ENCODE measurements around the gene CDH23. TPM values are rescaled to one million over a fixed set of nuclear protein-coding genes. Genes with fewer than 3 reads are reported as not detected.

The CDH23 gene
- total RNA-seq, 1 experiment from 2014 or later, result 0.40 TPM

DNA sequence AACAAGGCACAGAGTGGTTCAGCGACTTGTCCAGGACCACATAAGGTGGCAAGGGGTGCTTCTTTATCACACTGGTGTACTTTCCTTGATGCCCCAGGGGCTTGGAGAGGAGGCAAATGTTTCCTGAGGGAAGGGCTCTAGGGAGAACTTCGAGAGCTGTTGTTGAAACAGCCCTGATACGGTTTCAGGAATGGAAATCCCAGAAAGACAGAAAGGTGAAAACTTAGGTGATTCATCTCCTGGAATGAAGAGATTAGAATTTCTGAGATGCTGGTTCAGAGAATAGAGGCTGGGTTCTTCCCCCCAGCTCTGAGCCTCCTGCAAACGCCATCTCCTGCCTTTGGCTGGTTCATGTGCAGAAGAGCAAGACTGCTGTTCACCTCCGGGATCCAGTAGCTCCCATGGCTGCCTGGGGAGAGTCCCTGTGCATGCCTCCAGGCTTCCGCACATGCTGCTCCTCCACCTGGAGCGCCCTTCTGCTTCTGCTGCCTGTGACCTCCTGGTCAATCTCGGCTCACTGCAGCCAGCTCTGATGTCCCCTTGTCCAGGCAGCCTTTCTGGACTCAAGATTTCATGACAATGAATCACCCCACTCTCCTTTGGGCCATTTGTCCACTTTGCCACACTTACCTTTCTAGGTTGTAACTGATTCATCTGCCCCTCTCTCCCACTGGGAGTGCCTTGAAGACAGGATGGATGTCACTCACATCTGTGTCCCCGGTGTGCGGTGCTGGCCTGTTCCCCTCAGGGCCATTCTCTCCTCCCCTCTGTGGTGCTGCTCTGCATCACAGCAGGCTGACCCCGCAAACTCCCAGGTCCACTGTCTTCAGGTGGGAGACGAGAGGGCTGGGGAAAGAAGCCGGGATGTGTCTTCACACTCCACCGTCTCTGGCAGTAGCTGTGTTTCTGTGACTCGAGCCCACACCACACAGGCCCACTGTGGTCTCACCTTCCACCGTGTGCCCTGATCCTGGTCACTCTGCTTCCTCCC, 3.6 kb upstream of the CDH23 start:
- DNase-seq (ENCODE audit: low read depth), result no peak

GRCh38 chr10:71393841-71394475, 2.8 kb upstream of the CDH23 start:
- no peak for DNase-seq (ENCODE audit: low read depth)

DNA sequence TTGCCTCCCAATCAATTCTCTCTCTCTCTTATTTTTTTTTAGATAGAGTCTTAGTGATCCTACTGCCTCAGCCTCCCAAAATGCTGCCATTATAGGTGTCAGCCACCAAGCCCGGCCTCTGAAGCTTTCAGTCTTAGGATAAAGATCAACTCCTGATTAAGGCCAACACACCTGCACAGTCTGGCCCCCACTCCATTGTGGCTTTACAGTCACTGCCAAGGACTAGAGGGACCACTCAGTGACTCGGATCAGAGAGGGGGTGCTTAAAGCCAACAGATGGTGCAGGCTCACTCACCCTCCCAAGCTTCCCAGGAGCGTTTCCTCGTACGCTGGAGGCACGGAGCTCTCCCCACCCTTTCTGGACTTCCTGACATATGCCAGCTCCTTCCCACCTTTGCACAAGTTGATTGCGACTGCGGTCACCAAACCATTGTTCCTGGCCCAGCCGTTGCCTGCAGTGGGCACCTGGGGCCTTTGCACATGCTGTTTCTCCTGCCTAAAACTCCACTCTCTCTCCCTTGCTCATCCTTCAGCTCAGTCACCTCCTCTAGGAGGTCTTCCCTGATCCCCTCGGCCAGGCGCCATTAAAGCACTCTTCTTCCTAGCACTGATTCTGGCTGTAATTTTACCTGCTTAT, 1.7 kb upstream of the CDH23 start:
- DNase-seq (ENCODE audit: low read depth), result no peak

- no peak for DNase-seq (ENCODE audit: low read depth)
These were observed 1.1 kb upstream of the CDH23 start for GRCh38 chr10:71395621-71396020.

- DNase-seq (ENCODE audit: low read depth), result peak; percentile 71
These were observed 523 bp upstream of the CDH23 start for GRCh38 chr10:71396084-71396710.

DNA sequence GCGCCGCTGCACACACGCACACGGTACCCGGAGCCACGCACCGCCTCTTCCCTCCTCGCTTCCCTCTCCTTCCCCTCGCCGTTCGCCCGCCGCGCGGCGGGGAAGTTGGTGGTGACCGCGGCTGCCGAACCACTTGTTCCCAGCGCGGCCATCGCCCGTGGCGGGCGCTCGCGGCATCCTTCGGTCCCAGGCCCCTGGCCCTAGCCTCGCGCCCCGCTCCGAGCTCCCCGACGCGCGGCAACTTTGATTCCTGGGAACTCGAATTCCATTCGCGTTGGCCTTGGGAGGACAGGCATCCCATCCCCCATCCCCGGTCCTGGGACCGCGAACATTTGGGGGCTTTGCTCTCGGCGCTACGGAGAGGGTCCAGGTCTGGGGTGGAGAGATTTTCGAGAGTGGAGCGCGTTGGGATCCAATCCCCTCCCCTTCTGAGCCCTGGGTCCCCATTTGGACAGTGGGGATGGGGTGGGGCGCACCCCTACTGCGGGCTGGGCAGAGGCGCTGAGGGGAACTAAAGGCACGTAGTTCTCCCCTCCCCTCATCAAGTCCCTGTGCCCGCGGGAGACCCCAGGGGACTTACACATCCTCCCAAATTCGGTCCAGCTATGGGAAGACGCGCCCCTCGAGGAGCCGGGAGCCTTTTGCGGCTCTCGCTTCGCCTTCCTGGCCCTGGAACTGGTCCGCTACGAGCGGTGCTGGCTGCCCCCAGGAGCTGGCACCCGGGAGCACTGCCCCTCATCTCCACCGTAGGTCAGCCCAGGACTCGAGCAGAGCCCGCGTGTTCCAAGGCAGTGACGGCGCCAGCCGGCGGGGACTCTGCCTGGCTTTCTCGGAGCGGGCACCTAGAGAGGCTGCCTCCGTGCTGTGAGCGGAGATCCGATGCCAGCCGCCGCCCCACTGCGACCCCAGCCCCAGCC, 834 bp downstream of the CDH23 start:
- DNase-seq (ENCODE audit: low read depth), result peak; percentile 21

DNA sequence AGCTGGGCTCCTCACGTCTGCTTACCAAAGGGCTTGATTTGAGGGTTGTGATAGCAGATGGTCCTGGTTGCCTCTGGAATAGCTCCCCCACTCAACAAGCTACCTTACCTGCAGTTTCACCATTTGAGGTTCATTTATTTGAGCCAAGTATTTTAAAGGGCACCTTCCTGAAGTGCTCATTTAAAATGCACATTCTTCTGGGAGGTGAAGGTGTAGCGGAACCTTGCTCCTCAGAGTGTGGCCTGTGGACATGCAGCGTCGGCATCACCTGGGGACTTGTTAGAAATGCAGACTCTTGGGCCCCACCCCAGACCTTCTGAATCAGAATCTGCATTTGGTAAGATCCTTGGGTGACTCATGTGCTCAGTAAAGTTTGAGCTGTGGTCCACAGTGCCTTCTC, 2.3 kb downstream of the CDH23 start:
- DNase-seq (ENCODE audit: low read depth), result no peak

- no peak for DNase-seq (ENCODE audit: low read depth)
These were observed 3.2 kb downstream of the CDH23 start for GRCh38 chr10:71399946-71400345.

- no peak for DNase-seq (ENCODE audit: low read depth)
These were observed 4.3 kb downstream of the CDH23 start for GRCh38 chr10:71401056-71401455.

GRCh38 chr10:71402005-71402404, 5.3 kb downstream of the CDH23 start:
- no peak for DNase-seq (ENCODE audit: low read depth)

GRCh38 chr10:71404503-71405295, 8.0 kb downstream of the CDH23 start:
- no peak for DNase-seq (ENCODE audit: low read depth)

DNA sequence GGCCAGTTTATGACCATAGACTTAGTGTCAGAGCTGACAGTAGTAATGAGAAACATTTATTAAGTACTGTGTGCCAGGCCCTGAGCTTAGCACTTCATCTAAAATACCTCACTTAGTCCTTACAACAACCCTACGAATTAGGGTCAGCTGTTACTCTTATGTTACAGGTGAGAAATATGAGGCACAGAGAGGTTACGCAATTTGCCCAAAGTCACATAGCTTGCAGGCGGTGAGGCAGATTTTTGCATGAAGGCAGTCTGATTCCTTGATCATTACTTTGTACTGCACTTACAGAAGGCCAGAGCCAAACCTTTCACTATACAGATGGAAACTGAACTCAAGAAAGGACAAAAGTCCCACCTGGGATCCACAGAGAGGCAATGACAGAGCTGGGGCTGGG, 10.2 kb downstream of the CDH23 start:
- DNase-seq (ENCODE audit: low read depth), result no peak

DNA sequence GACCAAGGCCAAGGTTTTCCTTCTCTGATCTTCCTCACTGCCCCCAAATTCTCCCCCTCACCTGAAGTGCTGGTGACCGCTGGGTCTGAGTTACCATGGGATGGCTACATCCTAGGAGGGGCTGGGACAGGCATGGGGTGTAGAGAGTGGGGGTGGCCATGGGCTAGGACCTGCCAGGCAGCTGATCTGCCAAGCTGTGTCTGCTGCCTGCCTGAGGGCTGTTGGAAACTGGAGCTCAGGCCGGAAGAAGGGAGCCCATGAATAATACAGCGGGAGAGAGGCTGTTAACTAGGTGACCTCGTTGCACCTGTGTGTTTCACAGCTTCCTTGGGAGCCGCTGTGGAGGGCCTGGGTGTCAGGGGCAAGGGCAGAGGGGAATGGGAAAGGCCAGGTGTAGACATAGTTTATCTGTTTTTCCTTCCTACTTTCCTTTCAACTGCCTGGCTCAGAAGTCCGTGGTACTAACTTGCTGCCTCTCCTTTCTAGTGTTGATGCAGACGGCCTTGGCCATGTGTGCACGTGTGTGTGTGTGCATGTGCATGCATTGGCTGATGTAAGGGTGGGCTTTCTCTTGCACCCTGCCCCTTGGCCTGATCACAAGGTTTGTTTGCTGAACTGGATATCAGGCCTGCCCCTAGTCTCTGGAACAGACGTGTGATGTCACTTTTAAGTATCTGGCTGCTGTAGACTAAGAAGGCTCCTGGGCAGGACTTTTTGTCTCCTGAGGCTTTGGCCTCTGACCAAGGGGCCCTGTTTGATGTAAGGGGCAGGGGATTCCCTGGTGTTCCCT, 11.9 kb downstream of the CDH23 start:
- DNase-seq (ENCODE audit: low read depth), result no peak

- DNase-seq (ENCODE audit: low read depth), result no peak
These were observed 12.9 kb downstream of the CDH23 start for GRCh38 chr10:71409516-71410104.

GRCh38 chr10:71413581-71413980, 16.9 kb downstream of the CDH23 start:
- DNase-seq (ENCODE audit: low read depth), result no peak

DNA sequence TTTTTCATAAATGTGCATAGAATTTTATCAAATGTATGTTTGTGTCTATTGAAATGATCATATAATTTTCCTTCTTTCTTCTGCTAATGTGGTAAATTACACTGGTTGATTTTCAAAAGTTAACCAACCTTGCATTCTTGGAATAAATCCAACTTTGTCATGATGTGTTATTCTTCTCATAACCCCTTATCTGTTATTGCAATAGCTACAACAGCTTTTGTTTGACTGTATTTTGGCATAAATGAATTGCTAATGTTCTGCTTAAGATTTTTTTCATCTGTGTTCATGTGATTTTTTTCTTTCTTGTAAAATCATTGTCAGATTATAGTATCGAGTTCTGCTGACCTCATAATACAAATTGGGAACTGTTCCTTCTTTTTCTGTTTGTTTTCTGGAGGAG, 17.6 kb downstream of the CDH23 start:
- DNase-seq (ENCODE audit: low read depth), result no peak

DNA sequence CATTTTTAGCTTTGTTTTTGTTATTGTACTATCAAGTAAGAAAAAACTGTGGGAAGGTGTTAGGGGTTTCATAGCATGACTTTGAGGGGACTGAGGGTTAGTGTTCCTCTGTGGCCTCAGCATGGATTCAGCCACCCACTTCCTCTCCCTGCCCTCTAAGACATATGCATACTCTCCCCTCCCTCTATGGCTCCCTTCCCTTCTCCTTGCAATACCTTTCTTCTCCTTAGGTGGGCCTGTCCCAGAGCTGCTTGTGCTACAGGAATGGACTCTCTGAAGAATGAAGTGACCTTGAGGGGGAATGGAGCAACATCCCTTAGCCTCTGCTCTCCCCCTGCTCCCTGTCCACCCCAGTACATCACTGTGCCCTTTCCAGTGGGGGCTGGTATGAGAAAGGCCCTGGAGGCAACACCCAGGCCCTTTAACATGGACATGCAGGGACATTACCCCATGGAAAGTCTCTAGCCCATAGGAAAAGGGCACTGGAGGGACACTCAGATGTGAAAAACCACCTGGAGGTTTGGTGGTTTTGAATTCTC, 22.4 kb downstream of the CDH23 start:
- no peak for DNase-seq (ENCODE audit: low read depth)

GRCh38 chr10:71419750-71420149, 23.0 kb downstream of the CDH23 start:
- DNase-seq (ENCODE audit: low read depth), result no peak

- DNase-seq (ENCODE audit: low read depth), result no peak
These were observed 24.3 kb downstream of the CDH23 start for GRCh38 chr10:71421075-71421434.
